Mucosa of stomach (tissue), 1 donor: ENCODE measurements around the gene KIAA1614.

Experiments used
- H3K27me3 ChIP-seq: one replicate; pipeline ENCODE4 v1.7.0; 2013; ENCODE audit warnings: mild to moderate bottlenecking, low read length; ENCODE audit not compliant: control insufficient read depth, insufficient read depth
- H3K36me3 ChIP-seq: one replicate; pipeline ENCODE4 v1.7.0; 2013; ENCODE audit warnings: low read length; ENCODE audit not compliant: control insufficient read depth, insufficient read depth
- H3K4me1 ChIP-seq: one replicate; pipeline ENCODE4 v1.7.0; 2013; ENCODE audit warnings: mild to moderate bottlenecking, low read length; ENCODE audit not compliant: control insufficient read depth, insufficient read depth
- H3K4me3 ChIP-seq: one replicate; pipeline ENCODE4 v1.7.0; 2013; ENCODE audit warnings: low read length
- H3K9ac ChIP-seq: one replicate; pipeline ENCODE4 v1.7.0; 2013; ENCODE audit warnings: mild to moderate bottlenecking, low read length, moderate library complexity
- H3K9me3 ChIP-seq: one replicate; pipeline ENCODE4 v1.7.0; 2013; ENCODE audit warnings: mild to moderate bottlenecking, low read length, moderate library complexity; ENCODE audit not compliant: control insufficient read depth
- donor health status: Pancreatic carcinoma.

Gene KIAA1614

GRCh38 chr1:180912801-180913565 is at the start of gene KIAA1614:
Gene KIAA1614, plus strand, starts transcription at chr1:180912897. Its CDS starts 347 bp downstream, at chr1:180913244.
- Histone ChIP-seq H3K36me3 (no peaks in the 10 kb centered on the region), H3K4me1 (peaks cover 8% of the 10 kb centered on the region), H3K4me3 (peak within 1 kb of the TSS; percentile 14), H3K9me3 (no peaks in the 10 kb centered on the region), H3K9ac (peak within 1 kb of the TSS; percentile 47), H3K27me3 (peaks cover 26% of the 10 kb centered on the region)

GRCh38 chr1:180863158-180863775 is 49.4 kb upstream of the KIAA1614 start:
- Histone ChIP-seq H3K4me1 (peaks cover 3% of the 10 kb centered on the region), H3K9me3 (no peaks in the 10 kb centered on the region), H3K27me3 (no peaks in the 10 kb centered on the region), H3K36me3 (no peaks in the 10 kb centered on the region), H3K4me3 (no peak overlapping the region), H3K9ac (no peak overlapping the region)

GRCh38 chr1:180881806-180882509 is 30.7 kb upstream of the KIAA1614 start:
- Histone ChIP-seq H3K4me1 (no peaks in the 10 kb centered on the region), H3K27me3 (no peaks in the 10 kb centered on the region), H3K9me3 (no peaks in the 10 kb centered on the region), H3K36me3 (no peaks in the 10 kb centered on the region), H3K9ac (no peak overlapping the region), H3K4me3 (no peak overlapping the region)

DNA sequence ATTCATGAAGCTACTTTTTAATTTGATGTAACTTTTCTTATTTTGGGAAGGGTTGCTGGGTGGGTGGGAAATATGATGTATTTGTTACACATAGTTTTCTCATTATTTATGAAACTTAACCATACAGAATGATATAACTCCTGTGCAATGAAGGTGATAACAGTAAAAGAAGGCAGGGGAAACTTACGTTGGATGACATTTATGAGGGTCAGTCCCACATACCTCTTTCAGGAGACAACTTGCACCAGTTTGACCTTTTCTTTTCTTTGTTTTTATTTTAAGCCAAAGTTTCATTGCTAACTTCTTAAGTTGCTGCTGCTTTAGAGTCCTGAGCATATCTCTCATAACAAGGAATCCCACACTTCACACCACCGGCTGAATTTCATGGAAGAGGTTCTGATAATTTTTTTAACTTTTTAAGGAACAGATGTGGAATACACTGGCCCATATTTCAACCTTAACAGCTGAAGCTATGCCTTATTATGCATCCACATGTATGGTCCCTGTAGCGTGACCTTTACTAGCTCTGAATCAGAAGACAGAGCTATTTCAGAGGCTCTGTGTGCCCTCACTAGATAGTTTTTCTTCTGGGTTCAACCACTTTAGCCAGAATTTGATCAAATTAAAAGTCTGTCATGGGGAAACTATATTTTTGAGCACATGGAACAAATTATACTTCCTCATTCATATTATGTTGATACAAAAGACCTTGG is 28.0 kb upstream of the KIAA1614 start:
- Histone ChIP-seq H3K4me1 (no peaks in the 10 kb centered on the region), H3K9me3 (no peaks in the 10 kb centered on the region), H3K9ac (no peak overlapping the region), H3K36me3 (no peaks in the 10 kb centered on the region), H3K4me3 (no peak overlapping the region), H3K27me3 (no peaks in the 10 kb centered on the region)

DNA sequence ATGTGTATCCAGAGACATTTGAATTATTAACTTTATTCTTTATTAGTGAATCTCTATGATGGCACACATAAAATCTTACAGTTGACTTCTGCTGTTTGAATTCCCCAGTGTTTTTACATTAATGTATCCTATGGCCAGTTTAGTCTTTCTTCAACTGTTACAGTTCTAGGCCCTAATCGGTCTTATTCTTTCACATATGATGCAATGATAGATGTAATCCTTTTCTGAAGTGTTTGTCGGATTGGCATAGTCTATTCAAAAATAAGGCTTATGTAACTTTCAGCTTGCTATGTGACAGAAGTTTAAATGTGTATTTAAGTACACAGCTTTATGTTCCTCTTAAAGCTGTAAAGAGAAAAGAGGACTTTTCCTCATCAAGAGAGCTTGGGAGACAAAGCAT is 26.4 kb upstream of the KIAA1614 start:
- no peak overlapping the region for H3K9ac ChIP-seq
- no peaks in the 10 kb centered on the region for H3K9me3 ChIP-seq
- H3K4me3 ChIP-seq = no peak overlapping the region
- H3K27me3 ChIP-seq = no peaks in the 10 kb centered on the region
- no peaks in the 10 kb centered on the region for H3K36me3 ChIP-seq
- H3K4me1 ChIP-seq = no peaks in the 10 kb centered on the region

- no peaks in the 10 kb centered on the region for H3K27me3 ChIP-seq
Measured at GRCh38 chr1:180887841-180888240, 24.9 kb upstream of the KIAA1614 start.

GRCh38 chr1:180888870-180889269 is 23.8 kb upstream of the KIAA1614 start:
- Histone ChIP-seq H3K4me3 (no peak overlapping the region), H3K27me3 (no peaks in the 10 kb centered on the region), H3K36me3 (no peaks in the 10 kb centered on the region), H3K9me3 (no peaks in the 10 kb centered on the region), H3K4me1 (no peaks in the 10 kb centered on the region), H3K9ac (no peak overlapping the region)

More at GRCh38 chr1:180887841-180888240, 24.9 kb upstream of the KIAA1614 start:
- H3K9ac ChIP-seq = no peak overlapping the region
- no peaks in the 10 kb centered on the region for H3K36me3 ChIP-seq
- no peak overlapping the region for H3K4me3 ChIP-seq
- no peaks in the 10 kb centered on the region for H3K9me3 ChIP-seq
- no peaks in the 10 kb centered on the region for H3K4me1 ChIP-seq

DNA sequence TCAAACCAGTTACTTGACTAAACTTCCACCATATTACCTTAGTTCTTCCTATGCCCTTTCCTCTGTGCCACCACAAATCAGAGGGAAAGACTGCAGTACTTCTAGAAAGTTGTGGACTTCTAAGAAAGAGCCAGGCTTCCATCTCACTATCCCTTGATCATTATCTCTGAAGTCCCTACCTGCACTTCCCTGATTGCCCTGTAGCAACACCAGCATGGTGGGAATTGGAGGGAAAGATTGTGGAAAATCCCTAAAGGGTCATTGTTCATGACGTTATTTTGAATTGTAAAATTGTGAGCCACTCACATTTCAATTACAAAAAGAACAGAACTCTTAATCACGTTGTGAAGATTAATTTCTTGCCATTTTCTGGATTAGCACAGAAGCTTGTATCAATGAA is 23.4 kb upstream of the KIAA1614 start:
- H3K27me3 ChIP-seq = no peaks in the 10 kb centered on the region
- H3K4me1 ChIP-seq = no peaks in the 10 kb centered on the region
- no peak overlapping the region for H3K4me3 ChIP-seq
- H3K36me3 ChIP-seq = no peaks in the 10 kb centered on the region
- no peaks in the 10 kb centered on the region for H3K9me3 ChIP-seq
- H3K9ac ChIP-seq = no peak overlapping the region

GRCh38 chr1:180892272-180892671 is 20.4 kb upstream of the KIAA1614 start:
- Histone ChIP-seq H3K27me3 (no peaks in the 10 kb centered on the region), H3K4me3 (no peak overlapping the region), H3K9me3 (no peaks in the 10 kb centered on the region), H3K4me1 (no peaks in the 10 kb centered on the region), H3K36me3 (no peaks in the 10 kb centered on the region), H3K9ac (no peak overlapping the region)

DNA sequence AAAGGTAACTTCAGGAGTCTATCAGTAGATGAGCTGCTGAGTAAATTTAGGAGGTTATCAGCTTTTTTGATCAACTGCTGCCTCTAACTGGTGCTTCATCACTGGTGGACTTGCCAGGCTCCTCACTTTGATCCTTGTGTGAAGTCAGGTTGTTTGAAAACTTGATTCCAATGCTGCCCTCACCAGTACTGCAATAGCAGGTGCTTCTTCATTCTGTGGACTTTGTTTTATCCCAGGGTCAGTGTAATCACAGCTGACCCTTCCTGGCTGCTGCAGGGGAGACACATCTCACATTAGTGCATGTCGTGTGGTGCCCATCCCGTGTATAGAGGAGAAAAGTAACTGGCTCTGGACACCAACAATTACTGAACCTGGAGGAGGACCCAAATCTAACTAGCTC is 20.0 kb upstream of the KIAA1614 start:
- Histone ChIP-seq H3K9ac (no peak overlapping the region), H3K27me3 (no peaks in the 10 kb centered on the region), H3K9me3 (no peaks in the 10 kb centered on the region), H3K4me1 (no peaks in the 10 kb centered on the region), H3K36me3 (no peaks in the 10 kb centered on the region), H3K4me3 (no peak overlapping the region)

- Histone ChIP-seq H3K36me3 (no peaks in the 10 kb centered on the region), H3K9ac (no peak overlapping the region), H3K4me1 (no peaks in the 10 kb centered on the region), H3K9me3 (no peaks in the 10 kb centered on the region), H3K4me3 (no peak overlapping the region), H3K27me3 (no peaks in the 10 kb centered on the region)
Measured at GRCh38 chr1:180893614-180894013, 19.1 kb upstream of the KIAA1614 start.

DNA sequence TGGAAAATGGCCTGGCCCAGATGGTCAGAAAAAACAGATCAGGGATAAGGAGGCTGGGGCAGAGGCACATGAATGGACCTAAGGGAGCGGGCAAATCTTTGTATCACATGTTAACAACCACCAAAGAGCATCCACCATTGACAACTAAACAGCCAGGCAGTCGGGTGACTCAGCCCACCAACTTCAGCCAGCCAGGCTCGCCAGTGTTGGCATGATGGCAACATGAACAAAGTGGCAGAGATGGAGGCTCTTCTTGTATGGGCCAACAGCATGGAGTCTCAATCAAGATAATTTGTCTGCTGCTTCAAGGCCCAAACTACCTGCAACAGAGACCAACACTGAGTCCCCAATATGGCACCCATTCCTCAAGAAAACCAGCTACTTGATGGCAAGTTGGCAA is 16.5 kb upstream of the KIAA1614 start:
- Histone ChIP-seq H3K4me1 (no peaks in the 10 kb centered on the region), H3K27me3 (no peaks in the 10 kb centered on the region), H3K9ac (no peak overlapping the region), H3K9me3 (no peaks in the 10 kb centered on the region), H3K4me3 (no peak overlapping the region), H3K36me3 (no peaks in the 10 kb centered on the region)
